Osteoblast (primary cell): Measurements from ENCODE around the gene FAXC. TPM values are rescaled to one million over a fixed set of nuclear protein-coding genes. Genes with fewer than 3 reads are reported as not detected.

Experiments
- DNase-seq: peaks from one replicate; pipeline ENCODE4 v3.0.0; 2011; ENCODE audit warnings: low spot score, mixed read lengths; ENCODE audit not compliant: insufficient read length; ENCODE audit errors: missing footprints
- H2AFZ ChIP-seq: 2 replicates; pipeline ENCODE4 v1.6.0; 2011; ENCODE audit warnings: mild to moderate bottlenecking, low read length
- H3K27ac ChIP-seq: 2 replicates; pipeline ENCODE4 v1.5.1; 2011; ENCODE audit warnings: mild to moderate bottlenecking, low read depth, low read length, moderate library complexity
- H3K27me3 ChIP-seq: 2 replicates; pipeline ENCODE4 v1.6.0; 2012; ENCODE audit warnings: mild to moderate bottlenecking, control low read depth, inconsistent platforms, low read length, moderate library complexity; ENCODE audit not compliant: insufficient read depth
- H3K36me3 ChIP-seq: 2 replicates; pipeline ENCODE4 v1.5.1; 2011; ENCODE audit warnings: mild to moderate bottlenecking, low read length, control low read depth, moderate library complexity; ENCODE audit not compliant: insufficient read depth
- H3K4me1 ChIP-seq: 2 replicates; pipeline ENCODE4 v1.5.1; 2011; ENCODE audit warnings: mild to moderate bottlenecking, low read length, control low read depth, moderate library complexity; ENCODE audit not compliant: insufficient read depth
- H3K4me2 ChIP-seq: 2 replicates; pipeline ENCODE4 v1.6.0; 2011; ENCODE audit warnings: mild to moderate bottlenecking, low read length; ENCODE audit not compliant: insufficient read depth
- H3K4me3 ChIP-seq: fragments of 200-600 bp; sonication (generic); 3 replicates; pipeline ENCODE4 v1.5.1; 2012; ENCODE audit warnings: mild to moderate bottlenecking, low read length, inconsistent platforms; ENCODE audit not compliant: insufficient read depth
- H3K79me2 ChIP-seq: 2 replicates; pipeline ENCODE4 v1.6.0; 2012; ENCODE audit warnings: mild to moderate bottlenecking, low read length, control low read depth, inconsistent platforms; ENCODE audit not compliant: insufficient read depth
- H3K9me3 ChIP-seq: 2 replicates; pipeline ENCODE4 v1.5.1; 2011; ENCODE audit warnings: low read depth, low read length, control low read depth
- H4K20me1 ChIP-seq: 2 replicates; pipeline ENCODE4 v1.6.0; 2012; ENCODE audit warnings: mild to moderate bottlenecking, low read length, control low read depth; ENCODE audit not compliant: insufficient read depth
- total RNA-seq: library from RNA; depleted of rRNA; stranded (reverse); fragments of >200 nt; gene quantifications from 2 replicates; pipeline ENCODE4 v1.2.3, GENCODE V29; 2012
- TF ChIP-seq, protein P1 (sequence below): IDR thresholded peaks from 2 replicates; pipeline ENCODE4 v1.5.1; 2011; ENCODE audit warnings: mild to moderate bottlenecking, low read depth, low read length, moderate library complexity; ENCODE audit errors: extremely low read depth

The FAXC gene
- 0.88 and 1.1 TPM in 2 replicates for total RNA-seq

DNA sequence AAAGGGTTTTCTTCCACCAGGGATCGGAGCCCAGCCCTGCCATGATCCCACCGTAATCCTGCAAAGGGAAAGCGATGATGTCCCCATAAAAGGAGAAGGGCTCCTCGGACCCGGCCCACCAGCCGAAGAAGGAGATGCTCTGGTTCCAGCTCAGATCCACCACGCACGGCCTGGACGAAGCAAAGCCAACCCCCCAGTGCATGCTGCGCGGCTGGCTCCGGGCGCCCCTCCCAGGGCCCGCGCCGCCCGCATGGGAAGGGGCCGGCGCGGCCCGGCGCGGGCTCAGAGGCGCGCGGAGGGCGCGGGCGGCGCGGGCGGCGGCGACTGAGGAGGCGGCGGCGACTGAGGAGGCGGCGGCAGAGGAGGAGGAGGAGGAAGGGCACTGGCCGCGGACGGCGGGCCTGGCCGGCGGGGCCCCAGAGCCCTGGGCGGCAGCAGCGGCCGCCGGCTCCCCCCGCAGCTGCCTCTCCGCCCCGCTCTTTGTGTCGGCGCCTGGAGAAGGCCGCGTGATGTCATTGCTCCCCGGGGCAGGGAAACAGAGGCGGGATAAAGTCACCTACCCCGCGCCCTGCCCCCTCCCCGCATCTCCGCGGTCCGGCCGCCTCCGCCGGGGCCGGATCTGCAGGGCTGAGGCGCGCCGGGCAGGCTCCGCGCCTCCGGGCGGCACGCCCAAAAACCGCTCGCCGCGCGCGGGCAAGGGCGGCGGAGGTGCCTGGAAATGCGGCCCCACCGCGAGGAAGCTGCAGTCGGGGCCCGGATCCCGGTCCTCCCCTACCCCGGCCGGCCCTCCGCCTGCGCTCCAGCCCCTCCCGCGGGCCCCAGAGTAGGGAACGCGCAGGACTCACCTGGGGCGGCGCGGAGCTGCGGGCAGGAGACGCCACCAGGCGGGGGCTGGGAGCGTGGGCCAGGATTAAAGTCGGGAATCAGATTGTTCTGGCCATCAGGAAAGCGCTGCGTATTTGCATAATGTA is at the start of gene FAXC:
TSS of gene FAXC (minus strand) at position 504 of the 971 bp plus-strand sequence. CDS start at position 202, 302 bp downstream.
- no peaks in the 10 kb centered on the region for H3K36me3 ChIP-seq

DNA sequence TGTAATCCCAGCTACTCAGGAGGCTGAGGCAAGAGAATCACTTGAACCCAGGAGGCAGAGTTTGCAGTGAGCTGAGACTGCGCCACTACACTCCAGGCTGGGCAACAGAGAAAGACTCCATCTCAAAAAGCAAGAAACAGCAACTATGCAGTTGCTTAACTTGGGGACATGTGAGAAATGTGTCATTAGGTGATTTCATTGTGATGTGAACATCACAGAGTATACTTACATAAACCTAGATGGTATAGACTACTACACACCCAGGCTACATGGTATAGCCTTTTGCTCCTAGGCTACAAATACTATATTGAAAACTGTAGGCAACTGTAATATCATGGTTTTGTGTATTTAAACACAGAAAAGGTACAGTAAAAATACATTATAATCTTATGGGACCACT is 47.8 kb upstream of the FAXC start:
- Histone ChIP-seq H2AFZ (no peak overlapping the region), H3K27ac (no peak overlapping the region), H3K36me3 (peaks cover 39% of the 10 kb centered on the region), H3K9me3 (no peaks in the 10 kb centered on the region), H3K79me2 (no peaks in the 10 kb centered on the region), H3K4me1 (peaks cover 7% of the 10 kb centered on the region), H3K27me3 (no peaks in the 10 kb centered on the region), H3K4me3 (no peak overlapping the region), H3K4me2 (no peak overlapping the region), H4K20me1 (no peaks in the 10 kb centered on the region)
- DNase-seq: no peak
- TF ChIP-seq, protein P1, sequence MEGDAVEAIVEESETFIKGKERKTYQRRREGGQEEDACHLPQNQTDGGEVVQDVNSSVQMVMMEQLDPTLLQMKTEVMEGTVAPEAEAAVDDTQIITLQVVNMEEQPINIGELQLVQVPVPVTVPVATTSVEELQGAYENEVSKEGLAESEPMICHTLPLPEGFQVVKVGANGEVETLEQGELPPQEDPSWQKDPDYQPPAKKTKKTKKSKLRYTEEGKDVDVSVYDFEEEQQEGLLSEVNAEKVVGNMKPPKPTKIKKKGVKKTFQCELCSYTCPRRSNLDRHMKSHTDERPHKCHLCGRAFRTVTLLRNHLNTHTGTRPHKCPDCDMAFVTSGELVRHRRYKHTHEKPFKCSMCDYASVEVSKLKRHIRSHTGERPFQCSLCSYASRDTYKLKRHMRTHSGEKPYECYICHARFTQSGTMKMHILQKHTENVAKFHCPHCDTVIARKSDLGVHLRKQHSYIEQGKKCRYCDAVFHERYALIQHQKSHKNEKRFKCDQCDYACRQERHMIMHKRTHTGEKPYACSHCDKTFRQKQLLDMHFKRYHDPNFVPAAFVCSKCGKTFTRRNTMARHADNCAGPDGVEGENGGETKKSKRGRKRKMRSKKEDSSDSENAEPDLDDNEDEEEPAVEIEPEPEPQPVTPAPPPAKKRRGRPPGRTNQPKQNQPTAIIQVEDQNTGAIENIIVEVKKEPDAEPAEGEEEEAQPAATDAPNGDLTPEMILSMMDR: no peak

More for the DNA sequence above, at the start of gene FAXC:
- peak within 1 kb of the TSS; percentile 54 for H3K4me2 ChIP-seq
- H3K9me3 ChIP-seq: no peaks in the 10 kb centered on the region
- peak within 1 kb of the TSS; percentile 77 for H2AFZ ChIP-seq
- no peaks in the 10 kb centered on the region for H4K20me1 ChIP-seq
- TF ChIP-seq, protein P1: no peak
- no peaks in the 10 kb centered on the region for H3K4me1 ChIP-seq
- H3K27me3 ChIP-seq: peaks cover 7% of the 10 kb centered on the region
- DNase-seq: peak; percentile 86
- peak within 1 kb of the TSS; percentile 71 for H3K4me3 ChIP-seq
- no peaks in the 10 kb centered on the region for H3K79me2 ChIP-seq
- H3K27ac ChIP-seq: no peak within 1 kb of the TSS

GRCh38 chr6:99393698-99394531 is 44.4 kb upstream of the FAXC start, which contains the start of gene COQ3:
TSS of gene COQ3 (minus strand) at chr6:99394195. CDS start at chr6:99394179, 16 bp downstream.
- Histone ChIP-seq H3K4me3 (peak within 1 kb of the TSS; percentile 84), H4K20me1 (no peaks in the 10 kb centered on the region), H3K27me3 (no peaks in the 10 kb centered on the region), H3K36me3 (peaks cover 7% of the 10 kb centered on the region), H3K4me1 (peaks cover 7% of the 10 kb centered on the region), H3K79me2 (no peaks in the 10 kb centered on the region), H3K9me3 (no peaks in the 10 kb centered on the region), H3K27ac (peak within 1 kb of the TSS; percentile 81), H2AFZ (peak within 1 kb of the TSS; percentile 89), H3K4me2 (peak within 1 kb of the TSS; percentile 90)
- DNase-seq: peak; percentile 91
- TF ChIP-seq, protein P1: no peak
